IPS DF 19.7 (cell line): ENCODE data around the gene LRP2BP.
"Not testable (repeated sequence)": the region's sequence is repeated elsewhere in the genome, so short reads cannot be mapped to it uniquely, and the experiment has no call there.

Experiments used
- DNase-seq: peaks from one replicate; pipeline ENCODE4 v3.0.0-alpha.2; 2013; ENCODE audit warnings: low read depth, low spot score

The LRP2BP gene

DNA sequence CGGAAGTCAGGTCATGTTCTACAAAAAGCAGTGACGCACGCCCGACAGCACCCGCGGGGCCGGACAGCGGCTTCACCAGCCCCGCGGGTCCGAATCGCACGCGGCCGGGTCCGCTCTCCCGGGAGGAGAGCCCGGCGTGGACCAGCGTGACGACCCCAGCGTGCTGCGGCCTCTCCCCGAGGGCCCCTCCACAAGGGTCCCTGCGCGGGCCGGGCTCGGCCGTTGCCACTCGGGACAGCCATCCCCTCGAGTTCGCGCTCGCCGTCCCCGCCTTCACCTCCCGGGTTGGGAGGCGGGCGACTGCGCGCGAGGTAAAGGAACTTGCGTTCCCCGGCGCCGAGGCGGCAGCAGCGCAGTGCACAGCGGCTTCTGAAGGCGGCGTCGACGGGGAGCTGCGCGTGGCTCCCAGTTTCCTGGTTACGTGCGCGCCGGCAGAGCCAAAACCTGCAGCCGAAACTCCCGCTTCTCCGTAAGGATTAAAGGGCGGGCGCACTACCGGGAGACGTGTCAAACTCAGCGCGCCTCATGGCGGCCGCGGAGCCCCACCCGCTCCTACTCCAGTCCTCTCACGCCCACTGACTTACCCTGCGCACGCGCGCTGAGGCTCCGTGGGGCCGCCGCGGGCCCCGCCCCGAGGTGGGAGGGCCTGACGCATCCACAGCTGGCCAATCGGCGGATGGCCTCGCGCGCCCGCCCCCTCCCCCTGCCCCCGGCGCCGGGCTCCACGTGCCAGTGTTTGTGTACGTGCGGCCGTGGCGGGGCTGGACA is 416 bp upstream of the LRP2BP start:
- DNase-seq: peak; percentile 69

- DNase-seq: no peak
Observed at GRCh38 chr4:185394568-185395237, 1.0 kb downstream of the LRP2BP start.

DNA sequence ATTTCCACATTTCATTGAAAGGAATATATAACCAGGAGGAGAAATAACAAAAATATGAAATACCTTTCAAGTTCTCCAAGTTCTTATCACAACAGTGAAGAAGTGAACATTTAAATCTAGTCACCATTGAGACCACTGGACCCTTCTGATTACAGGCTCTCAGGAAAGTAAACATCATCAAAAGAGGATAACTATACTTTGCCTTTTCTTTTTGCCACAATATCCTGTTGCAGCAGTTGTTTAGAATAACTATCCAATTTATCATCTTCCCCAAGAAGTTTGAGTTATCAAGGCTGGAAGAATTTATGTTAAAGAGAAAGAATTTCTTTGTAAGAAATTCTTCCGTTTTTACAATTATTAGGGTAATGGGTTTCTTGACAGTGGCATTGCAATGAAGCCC is 3.6 kb downstream of the LRP2BP start:
- no peak for DNase-seq

- no peak for DNase-seq
Observed at GRCh38 chr4:185390941-185391340, 4.8 kb downstream of the LRP2BP start.

DNA sequence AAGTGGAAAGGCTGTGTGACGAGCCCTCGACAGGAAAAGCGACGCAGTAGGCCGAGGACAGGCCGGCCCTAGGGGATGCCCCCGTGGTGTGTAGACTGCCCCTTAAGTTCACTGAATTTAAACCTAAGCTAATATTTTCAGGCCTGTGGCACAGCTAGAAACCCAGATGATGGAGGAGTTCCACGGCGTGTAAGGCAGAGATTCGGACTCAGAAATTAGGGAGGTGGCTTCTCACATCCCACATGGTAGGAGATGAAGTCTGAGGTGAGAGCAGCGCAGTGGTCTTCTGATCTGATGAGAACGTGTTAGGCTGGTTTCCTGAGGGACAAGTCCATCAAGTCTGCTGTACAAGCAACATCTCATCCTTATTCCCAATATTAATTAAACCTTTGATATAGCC is 7.8 kb downstream of the LRP2BP start:
- no peak for DNase-seq

- DNase-seq: no peak
Observed at GRCh38 chr4:185384930-185385331, 10.8 kb downstream of the LRP2BP start.

DNA sequence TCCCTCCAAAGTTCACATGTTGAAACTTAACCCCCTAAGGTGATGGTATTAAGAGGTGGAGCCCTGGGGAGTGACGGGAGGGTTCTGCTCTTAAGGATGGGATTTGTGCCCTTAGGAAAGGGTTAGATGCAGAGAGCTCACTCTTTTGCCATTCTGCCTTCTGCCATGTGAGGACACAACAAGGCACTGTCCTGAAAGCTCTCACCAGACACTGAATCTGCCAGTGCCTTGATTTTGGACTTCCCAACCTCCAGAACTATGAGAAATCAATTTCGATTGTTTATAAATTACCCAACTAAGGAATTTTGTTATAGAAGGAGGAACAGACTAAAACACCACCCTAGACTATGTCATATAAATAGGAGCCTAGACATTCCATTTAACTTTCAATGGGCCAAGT is 11.7 kb downstream of the LRP2BP start:
- no peak for DNase-seq

GRCh38 chr4:185383451-185383850 is 12.3 kb downstream of the LRP2BP start:
- no peak for DNase-seq

DNA sequence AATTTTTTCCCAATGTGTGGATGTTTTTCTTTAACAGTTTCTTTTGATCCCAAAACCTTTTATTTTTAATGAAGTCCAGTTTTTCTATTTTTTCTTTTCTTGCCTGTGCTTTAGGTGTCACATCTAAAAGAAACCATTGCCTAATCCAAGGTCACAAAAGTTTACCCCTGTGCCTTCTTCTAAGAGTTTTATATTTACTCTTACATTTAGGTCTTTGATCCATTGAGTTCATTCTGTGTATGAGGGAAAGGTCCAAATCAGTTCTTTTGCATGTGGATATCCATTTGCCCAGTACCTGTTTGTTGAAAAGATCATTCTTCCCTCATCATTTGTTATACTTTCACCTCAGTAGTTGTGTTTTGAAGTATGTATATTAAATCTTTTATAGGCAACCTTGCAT is 13.0 kb downstream of the LRP2BP start:
- DNase-seq: no peak

DNA sequence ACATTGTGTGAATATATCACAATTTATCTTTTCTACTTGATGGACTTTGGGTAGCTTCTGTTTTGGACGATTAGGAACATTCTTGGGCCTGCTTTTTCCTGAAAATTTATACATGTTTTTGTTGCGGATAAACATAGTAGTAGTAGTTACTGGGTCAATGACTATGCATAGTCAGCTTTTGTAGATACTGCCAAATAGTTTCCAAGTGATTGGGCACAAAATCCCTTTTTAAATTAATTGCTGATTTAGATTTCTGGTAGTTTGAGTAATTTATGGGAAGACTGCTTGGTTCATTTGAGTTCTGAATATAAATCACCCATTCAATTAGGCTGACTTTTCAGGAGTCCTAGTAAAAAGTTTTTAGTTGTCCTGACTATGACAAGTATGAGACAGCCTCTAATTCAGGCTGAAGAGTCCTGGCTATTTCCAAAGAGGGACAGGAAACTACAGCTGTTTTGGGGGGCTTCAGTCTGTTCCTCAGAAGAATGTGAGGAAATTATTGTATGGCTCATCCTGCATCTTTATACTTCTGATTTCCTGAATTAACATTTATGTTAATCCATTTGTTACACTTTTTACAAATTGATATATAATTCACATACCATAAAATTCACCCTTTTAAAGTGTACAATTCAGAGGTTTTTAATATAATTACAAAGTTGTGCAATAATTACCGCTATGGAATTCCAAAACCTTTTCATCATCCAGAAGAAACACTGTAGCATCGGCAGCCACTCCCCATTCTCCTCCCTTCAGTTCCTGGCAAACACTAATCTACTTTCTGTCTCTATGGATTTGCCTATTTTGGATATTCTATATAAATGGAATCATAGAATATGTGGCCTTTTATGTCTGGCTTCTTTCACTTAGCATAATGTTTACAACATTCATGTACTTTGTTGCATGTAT is 14.2 kb downstream of the LRP2BP start:
- DNase-seq: no peak

DNA sequence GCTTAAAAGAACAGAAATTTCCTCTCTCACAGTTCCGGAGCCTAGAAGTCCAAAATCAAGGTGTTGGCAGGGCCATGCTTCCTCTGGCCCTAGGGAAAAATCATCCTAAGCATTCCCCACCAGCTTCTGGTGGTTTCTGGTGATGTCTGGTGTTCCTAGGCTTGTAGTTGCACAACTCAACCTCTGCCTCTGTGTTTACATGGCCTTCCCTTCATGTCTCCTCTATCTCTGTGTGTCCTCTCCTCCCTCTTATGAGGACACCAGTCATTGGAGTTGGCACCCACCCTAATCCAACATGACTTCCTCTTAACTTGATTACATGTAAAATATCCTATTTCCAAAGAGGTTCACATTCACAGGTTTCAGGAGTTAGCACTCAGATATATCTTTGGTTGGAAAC is 15.4 kb downstream of the LRP2BP start:
- DNase-seq: no peak

GRCh38 chr4:185379326-185380295 is 16.1 kb downstream of the LRP2BP start:
- DNase-seq: no peak

GRCh38 chr4:185378264-185378663 is 17.5 kb downstream of the LRP2BP start:
- no peak for DNase-seq

DNA sequence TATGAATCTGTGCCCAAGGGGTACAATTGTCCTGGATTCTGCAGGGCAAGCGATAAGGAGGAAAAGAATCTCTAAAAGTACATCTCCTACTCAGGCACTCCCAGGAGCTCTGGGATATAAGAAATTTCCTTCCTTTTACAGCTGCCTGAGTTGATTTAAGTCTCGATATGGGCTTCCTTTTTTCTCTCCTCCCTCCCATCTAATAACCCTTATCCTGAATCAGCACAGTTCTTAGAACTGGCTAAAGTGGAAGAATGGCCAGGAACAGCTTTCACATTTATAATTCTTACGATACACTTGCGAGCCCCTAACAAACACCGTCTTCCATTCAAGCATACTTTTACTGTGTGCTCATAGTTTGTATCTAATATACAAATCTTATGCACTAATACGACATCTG is 21.2 kb downstream of the LRP2BP start:
- no peak for DNase-seq

- no peak for DNase-seq
Observed at GRCh38 chr4:185374027-185374426, 21.7 kb downstream of the LRP2BP start.

DNA sequence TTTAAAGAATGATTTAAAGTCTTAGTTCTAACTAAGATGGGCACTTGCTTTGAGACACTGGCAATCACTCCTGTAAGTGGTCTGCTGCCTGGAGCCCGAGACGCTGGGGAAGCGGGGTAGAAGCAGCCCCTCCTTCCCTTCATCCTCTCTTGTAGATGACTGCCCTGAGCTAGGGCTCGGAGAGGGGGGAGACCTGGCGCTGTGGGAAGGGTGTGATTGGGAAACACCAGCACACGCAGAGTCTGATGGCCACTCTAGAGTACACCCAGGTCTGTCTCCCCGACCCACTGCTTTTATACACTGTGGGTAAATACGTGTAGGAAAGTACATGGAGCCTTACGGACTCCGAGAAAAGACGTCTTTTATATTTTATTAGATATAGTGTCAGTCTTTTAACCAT is 24.0 kb downstream of the LRP2BP start:
- DNase-seq: no peak

DNA sequence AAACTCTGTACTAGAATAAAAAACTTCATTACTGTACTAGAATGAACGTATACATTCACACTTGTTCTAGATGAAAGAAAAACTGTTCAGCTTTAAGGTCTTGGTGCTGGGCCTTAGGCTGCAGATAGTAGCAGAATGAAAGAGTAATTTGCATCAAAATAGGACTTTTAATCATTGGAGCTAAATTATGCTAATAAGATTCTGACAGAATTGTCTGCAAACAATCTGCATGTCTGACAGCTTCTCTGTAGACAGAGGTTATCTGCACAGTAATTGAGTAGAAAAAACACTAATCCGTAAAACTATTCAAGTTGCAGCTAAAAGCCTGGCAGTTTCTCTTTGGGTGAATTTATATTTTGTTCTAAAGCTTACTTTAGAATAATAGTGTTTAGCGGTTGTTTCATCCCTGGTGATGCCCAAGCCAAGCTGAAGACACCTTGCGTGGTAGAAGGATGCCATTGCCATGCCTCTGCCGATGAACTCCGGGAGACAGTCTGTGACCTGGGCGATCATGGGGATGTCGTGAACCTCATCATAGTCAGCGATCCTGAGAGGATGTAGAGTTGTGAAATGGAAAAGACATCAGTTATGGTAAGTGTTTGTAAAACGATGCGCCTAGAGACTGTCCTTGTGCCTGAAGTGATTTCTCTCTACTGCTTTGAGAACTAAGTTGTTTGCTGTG is 25.3 kb downstream of the LRP2BP start:
- no peak for DNase-seq

- DNase-seq: no peak
Observed at GRCh38 chr4:185369731-185370130, 26.0 kb downstream of the LRP2BP start.

DNA sequence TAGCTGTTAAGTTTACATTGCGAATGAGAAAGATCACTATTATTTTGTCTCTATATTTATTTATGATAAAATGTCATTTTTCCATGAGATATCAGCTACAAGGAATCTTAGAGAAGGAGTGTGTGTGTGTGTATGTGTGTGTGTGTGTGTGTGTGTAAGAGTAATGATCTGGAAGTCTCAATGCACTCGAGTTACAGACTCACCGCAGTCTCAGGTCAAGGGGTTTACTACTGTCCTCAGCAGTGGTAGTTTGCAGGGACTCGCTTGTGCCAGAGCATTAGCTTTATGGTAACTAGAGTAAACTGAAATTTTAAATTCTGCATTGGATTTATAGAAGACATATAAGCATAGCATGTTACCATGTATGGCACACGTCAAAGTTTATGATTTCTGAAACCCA is 30.8 kb downstream of the LRP2BP start:
- DNase-seq: no peak

DNA sequence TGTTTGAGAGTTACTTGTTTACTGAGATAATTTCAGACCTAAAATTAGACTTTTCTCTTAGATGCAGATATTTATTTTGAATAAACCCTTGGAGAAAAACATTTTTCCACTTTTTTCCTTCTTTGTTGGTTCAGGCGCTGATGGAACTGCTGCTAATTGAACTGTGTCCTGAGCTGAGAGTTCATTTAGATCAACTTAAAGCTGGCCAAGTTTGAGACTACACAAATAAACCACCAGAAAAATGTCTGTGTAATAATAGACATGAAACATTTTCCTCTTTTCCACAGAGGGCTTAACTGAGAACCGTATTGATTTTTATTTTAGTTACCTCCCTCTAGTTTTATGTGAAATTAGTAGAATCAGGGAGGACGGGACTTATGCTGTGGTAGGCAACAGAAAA is 32.5 kb downstream of the LRP2BP start:
- no peak for DNase-seq

DNA sequence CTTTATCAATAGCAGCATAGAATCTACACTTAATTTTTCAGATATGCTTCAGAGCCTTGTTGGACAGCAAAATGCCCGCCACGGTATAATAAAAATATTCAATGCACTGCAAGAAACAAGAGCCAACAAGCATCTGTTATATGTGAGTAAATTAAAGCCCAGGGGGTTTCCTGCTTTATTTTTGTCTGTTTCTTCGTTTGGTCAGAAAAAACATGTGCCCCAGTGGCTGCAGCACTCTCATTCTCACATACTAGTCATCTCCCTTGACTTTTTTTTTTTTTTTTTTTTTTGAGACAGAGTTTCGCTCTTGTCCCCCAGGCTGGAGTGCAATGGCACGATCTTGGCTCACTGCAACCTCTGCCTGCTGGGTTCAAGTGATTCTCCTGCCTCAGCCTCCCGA is 33.2 kb downstream of the LRP2BP start:
- not testable (repeated sequence) for DNase-seq
